HG03342 (cell line): ENCODE data around the gene UBA1.

ENCODE experiments used
- ATAC-seq: cut with Tn5 transposase; IDR thresholded peaks from one replicate; pipeline ENCODE4 v1.9.1; 2021; ENCODE audit warnings: mild to moderate bottlenecking, moderate library complexity; ENCODE audit not compliant: unreplicated experiment

UBA1 gene

DNA sequence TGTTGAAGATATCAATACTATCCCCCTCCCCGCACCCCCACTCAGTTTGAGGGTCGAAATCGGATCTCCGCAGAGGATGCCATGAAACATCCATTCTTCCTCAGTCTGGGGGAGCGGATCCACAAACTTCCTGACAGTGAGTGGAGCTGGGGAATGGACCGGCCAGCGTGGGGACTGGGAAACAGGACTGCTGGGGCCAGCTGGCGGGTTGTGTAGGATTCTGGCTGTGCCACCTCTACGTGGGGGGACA is 33.6 kb downstream of the UBA1 start:
- ATAC-seq, result no peak

DNA sequence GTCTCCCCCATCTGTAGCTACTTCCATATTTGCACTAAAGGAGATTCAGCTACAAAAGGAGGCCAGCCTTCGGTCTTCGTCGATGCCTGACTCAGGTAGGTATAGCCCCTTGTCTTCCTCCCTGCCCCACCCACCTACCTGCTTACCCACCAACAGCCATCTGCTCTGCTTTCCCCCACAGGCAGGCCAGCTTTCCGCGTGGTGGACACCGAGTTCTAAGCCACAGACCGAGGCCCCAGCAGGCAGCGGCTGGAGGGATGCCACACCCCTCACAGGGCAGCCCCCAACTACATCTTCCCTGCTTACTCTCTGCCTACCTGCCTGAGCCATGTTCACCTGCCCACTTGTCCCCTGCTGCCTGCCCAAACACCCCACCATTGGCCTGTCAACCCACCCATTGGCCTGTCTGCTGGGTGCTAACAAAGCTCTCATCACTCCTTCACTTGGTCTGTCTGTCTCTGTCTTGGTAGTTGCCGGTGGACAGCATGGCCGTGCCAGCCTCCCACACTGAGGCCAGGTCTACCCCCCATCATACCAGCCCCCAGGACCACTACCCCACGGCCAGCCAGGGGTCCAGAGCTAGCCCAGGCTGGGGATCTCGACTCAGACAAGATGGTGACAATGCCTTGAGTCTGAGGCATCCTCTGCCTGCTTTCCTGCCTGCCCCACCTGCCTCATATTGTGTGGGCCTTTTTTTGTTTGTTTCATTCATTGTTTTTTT is 35.1 kb downstream of the UBA1 start:
- no peak for ATAC-seq

DNA sequence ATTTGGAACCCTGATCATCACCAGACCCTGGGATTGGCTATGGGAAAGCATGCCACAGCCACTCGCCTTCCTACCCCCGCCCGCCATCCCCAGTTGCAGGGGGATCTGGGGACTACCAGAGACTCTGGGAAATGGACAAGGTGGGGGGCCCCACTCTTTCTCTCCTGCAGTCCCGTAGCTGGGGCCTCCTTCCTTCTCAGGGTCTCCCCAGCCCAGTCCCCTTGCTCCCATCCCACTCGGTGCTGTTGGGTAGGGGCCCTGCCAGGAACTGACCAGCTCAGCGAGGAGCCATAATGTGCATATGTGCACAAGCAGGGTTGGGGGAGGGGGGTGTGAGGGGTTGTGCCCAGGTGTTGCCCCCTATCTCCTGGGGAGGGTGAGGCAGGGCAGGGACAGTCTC is 35.8 kb downstream of the UBA1 start:
- no peak for ATAC-seq

DNA sequence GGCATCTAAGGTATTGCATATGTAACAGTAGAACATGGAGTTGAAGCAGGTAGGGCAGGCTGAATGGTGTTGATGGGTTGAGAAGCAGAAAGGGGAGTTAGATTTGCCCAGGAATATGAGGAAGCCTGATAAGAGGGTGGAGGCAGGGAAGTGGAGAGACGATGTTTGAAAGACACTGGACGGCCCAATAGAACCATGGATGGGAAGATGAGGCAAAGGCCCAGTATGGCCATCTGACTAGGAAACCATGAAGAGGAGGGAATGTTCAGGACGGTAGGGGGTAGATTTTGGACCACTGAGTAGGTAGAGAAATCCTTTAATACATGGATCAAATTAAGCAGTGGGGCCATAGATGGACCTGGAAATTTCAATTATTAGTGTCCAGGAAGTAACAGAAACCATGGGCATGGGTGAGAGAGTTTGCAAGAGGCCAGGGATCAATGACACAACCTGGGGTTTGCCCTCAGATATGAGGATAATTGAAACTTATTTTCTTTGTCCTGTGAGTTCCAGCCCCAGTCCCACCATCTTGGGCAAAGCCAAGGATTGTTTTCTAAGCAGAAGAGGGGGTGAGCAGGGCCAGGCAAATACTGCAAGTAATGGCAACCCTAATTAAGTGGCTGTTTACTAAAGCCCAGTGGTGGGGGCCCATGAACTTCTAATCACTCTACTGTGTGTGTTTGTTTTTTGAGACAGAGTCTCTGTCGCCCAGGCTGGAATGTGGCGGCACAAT is 36.7 kb downstream of the UBA1 start:
- no peak for ATAC-seq

DNA sequence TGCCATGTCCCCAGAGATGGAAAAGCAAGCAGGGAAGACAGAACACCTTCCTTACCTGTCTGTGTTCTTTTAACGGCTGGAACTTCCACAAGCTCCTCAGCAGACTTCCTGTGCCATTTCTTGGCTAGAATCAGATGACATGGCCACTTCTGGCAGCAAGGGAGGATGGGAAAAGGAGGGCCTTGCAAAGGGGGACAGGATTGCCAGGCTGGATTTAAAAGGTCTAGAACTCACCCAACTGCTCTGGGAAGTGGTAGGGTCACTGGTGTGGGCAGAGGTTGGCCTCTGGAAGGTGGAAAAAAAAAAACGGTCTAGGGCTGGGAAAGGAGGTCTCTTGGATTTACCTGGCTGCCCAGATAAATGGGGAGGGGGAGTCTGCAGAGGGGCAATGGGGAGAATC is 37.5 kb downstream of the UBA1 start:
- no peak for ATAC-seq

DNA sequence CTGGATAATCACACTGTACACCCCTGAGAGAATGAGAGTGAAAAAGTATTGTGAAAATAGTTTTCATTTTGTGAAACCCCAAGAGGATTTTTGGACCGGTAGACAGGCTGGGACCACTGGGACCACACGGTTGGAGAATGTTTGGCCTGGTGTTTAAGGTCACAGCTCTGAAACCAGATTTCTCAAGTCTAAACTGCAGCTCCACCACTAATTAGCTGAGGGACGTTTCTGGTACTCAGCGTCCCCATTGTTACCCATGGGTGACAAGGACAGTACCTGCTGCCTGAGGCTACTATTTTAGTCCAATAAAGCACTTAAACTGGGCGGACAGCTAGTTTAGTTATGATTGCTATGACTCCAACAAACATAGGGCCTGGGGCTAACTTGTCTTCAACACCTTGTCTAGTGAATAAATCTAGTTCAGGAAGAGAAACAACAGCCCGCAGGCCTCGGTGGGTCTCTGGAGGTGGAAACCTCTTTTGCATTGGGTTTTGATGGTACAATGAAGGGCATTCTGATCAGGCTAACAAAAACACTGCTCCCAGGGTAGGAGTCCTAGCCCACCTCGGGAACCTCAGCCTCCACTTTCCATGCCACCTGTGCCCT is 38.7 kb downstream of the UBA1 start:
- no peak for ATAC-seq

DNA sequence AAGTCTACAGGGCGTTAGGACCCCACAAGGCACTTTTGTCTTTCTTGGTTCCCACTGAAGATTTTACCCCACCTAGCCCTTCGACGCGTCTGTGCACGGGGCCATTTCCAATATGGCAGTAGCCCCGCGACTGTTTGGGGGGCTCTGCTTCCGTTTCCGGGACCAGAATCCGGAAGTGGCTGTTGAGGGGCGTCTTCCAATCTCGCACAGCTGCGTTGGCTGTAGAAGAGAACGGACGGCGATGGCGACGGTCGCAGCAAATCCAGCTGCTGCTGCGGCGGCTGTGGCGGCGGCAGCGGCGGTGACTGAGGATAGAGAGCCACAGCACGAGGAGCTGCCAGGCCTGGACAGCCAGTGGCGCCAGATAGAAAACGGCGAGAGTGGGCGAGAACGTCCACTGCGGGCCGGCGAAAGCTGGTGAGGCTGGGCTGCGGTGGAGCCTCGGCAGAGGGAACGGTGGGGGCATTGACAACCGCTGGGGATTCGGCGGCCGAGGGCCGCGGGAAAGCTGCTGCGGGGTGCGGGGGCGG is 39.2 kb downstream of the UBA1 start, which contains the start of gene USP11:
USP11 (plus strand) TSS at position 207 of the 530 bp plus-strand sequence; CDS start at position 242, 35 bp downstream.
- ATAC-seq, result peak; percentile 23

DNA sequence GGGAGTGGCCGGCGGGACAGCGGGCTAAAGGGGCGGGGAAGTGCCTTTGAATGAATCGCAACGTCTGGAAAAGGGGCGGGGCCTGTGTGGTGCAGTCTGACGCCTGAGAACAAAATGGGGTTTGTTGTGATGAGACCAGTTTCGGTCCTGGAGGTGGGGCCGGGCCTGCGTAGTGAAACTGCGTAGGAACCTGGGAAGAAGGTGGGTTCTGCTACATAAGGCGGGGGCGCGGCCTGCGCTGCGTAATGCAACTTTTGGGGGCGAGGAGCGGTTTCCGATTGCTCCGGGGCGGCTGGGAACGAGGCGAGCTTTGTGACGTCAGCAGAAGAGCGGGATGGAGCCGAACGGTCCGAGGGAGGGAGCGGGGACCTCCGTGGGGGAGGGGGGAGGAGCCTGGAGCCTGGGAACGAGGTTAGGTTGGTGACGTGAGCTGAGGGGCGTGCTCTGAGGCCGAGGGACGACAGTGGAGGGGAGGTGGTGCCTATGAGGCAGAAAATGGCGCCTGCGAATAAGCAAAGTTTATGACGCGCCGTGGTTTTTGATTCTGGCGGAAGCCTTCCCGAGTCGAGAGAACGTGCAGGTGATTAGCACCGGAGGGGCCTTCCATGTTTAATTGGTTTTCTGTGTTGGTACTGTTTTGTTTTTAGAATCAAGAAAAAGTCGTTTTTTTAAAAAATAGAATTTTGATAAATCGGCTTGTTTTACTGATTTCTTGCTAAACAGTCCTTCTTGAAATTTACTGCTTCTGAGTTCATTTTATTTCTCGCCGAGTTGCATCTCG is 39.9 kb downstream of the UBA1 start:
- ATAC-seq, result peak; percentile 76

DNA sequence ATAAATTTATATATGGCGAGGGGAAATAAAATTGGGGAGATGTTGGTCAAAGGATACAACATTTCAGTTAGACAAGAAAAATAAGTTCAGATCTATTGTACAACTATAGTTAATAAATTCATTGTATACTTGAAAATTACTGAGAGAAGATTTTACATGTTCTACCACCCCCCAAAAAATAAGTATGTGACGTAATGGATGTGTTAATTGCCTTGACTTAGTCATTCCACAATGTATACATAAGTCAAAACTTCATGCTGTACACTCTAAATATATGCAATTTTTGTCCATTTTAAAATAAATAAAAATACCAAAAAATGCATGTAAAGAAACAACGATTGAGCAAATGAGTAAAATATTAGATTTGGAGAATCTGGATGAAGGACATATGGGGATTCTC is 41.0 kb downstream of the UBA1 start:
- no peak for ATAC-seq

DNA sequence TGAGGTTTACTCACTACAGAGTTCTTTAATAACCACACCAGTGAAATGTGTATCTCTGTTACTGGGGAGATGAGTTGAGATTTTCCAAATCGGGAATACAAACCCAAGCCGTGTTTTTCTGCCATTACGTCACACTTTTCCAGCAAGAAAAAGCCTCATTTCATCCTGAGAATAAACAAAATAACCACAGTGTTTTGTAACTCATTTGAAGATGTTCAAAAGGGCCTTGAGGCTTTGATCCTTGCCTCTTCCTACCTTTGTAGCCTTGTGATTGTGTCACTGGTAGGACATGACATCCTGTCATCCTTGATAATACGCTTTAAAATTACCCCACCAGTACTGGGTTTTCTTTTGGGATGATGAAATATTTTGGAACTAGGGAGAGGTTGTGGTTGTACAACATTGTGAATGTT is 42.1 kb downstream of the UBA1 start:
- no peak for ATAC-seq

DNA sequence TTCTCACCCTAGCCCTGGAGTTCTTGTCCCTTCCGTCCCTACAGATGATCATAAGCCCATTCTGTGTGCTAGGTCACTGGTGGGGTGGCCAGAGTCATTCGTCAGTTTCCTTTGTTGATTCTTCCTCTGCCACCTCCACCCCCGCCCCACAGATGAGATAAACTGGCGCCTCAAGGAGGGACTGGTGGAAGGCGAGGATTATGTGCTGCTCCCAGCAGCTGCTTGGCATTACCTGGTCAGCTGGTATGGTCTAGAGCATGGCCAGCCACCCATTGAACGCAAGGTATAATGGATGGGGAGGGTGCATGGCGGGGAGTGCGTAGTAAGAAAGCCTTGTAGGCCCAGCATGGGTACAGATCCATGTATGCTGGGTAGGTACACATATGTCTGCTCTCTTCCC is 45.6 kb downstream of the UBA1 start:
- ATAC-seq, result no peak

DNA sequence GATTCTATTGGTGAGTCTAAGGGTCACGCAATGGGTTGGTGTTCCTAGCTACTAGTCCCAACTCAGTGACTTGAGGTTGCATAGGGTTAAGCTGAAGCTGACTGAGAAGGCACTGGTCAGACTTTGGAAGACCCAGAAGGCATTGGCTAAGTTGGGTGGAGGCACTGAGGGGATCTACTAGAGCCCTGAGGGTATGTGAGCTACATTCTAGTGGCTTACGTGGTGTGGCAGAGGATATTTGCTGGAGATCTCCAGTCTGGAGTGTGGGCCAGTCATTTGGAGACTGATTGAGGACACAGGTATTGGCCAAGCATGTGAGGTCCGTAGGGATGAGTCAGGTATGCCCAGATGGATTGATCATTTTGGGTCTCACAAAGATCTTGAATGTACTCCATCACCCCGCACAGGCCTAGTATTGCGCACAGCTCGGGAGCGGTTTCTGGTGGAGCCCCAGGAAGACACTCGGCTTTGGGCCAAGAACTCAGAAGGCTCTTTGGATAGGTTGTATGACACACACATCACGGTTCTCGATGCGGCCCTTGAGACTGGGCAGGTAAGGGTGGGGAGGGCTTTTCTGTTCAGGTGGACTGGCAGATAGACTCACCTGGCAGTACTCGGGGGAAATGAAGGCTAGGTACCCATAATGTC is 46.4 kb downstream of the UBA1 start:
- no peak for ATAC-seq

DNA sequence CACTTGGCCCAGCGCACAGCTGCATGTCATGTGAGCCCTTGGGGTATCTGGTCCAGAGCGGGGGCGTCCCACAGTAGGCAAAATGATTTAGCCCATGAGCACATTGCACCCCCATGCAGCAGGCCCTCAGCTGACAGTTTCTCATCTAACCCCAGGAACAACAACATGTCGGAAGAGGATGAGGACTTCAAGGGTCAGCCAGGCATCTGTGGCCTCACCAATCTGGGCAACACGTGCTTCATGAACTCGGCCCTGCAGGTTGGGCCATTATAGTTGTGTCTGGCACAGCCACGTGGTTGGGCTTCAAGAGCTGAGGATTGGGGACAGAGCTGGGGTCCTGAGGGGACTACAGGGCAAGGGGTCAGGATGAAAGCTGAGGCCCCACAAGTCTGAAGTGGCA is 47.0 kb downstream of the UBA1 start:
- no peak for ATAC-seq

DNA sequence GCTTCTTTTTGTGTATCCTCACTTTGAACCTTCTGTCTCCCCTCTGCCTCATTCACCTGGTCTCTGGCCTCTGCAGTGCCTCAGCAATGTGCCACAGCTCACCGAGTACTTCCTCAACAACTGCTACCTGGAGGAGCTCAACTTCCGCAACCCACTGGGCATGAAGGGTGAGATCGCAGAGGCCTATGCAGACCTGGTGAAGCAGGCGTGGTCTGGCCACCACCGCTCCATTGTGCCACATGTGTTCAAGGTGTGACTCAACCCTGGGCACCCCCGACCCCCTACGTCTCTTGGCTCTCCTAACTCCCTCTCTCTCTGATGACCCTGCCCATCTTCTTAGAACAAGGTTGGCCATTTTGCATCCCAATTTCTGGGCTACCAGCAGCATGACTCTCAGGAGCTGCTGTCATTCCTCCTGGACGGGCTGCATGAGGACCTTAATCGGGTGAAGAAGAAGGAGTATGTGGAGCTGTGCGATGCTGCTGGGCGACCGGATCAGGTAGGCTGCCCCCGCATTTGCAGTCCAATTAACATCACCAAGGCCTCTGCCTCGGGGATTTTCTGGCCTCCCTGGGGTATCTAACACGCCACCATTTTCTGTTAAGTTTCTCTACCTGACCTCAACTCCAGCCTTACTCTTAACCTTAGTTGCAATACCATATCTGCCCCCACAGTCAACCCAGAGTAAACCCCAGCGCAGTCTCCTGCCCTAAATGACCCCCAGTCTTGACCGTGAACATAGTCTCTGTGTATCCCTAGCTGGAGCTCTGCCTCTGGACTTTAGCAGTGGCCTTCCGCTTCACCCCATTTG is 47.8 kb downstream of the UBA1 start:
- no peak for ATAC-seq

DNA sequence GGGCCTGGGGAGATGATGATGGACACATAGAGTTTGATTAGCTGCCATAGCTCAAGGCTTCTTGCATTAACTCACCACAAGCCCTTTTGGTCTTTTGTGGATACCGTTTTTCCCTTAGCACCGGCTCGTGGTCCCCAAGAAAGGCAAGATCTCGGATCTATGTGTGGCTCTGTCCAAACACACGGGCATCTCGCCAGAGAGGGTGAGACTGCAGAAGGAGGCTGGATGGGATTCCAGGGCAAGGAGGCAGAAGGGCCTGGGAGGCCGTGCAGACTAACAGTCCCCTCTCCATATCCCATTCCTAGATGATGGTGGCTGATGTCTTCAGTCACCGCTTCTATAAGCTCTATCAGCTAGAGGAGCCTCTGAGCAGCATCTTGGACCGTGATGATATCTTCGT is 48.7 kb downstream of the UBA1 start:
- ATAC-seq, result no peak

DNA sequence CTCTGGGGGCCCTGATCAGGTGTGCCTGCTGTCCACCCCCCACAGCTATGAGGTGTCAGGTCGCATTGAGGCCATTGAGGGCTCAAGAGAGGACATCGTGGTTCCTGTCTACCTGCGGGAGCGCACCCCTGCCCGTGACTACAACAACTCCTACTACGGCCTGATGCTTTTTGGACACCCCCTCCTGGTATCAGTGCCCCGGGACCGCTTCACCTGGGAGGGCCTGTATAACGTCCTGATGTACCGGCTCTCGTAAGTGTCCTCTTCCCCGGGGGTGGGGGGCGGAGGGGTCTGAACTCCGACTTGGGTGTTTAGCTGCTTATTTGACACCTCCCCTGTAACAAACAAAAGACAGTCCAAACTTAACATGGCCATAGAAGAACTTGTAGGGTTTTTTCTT is 49.7 kb downstream of the UBA1 start:
- no peak for ATAC-seq

DNA sequence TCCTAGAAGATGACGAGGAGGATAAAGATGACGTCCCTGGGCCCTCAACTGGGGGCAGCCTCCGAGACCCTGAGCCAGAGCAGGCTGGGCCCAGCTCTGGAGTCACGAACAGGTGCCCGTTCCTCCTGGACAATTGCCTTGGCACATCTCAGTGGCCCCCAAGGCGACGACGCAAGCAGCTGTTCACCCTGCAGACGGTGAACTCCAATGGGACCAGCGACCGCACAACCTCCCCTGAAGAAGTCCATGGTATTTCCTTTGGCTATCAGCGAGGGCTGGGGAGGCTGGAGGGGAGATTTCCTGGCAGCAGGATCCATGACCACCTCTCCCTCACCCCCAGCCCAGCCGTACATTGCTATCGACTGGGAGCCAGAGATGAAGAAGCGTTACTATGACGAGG is 51.0 kb downstream of the UBA1 start:
- ATAC-seq, result no peak

DNA sequence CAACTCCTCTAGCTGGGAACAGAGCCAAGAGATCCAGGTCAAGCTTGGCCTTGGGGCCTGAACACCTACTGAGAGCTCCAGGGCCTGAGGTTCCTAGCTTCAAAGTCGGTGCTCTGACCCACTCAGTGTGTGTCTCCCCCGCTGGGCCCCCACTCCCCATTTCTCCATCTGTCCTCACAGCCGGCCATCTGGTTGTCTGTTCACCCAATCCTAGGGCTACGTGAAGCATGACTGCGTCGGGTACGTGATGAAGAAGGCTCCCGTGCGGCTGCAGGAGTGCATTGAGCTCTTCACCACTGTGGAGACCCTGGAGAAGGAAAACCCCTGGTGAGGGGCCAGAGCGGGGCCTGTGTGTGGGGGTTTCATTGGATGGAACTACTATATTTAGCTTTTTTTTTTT is 51.5 kb downstream of the UBA1 start:
- ATAC-seq, result no peak

DNA sequence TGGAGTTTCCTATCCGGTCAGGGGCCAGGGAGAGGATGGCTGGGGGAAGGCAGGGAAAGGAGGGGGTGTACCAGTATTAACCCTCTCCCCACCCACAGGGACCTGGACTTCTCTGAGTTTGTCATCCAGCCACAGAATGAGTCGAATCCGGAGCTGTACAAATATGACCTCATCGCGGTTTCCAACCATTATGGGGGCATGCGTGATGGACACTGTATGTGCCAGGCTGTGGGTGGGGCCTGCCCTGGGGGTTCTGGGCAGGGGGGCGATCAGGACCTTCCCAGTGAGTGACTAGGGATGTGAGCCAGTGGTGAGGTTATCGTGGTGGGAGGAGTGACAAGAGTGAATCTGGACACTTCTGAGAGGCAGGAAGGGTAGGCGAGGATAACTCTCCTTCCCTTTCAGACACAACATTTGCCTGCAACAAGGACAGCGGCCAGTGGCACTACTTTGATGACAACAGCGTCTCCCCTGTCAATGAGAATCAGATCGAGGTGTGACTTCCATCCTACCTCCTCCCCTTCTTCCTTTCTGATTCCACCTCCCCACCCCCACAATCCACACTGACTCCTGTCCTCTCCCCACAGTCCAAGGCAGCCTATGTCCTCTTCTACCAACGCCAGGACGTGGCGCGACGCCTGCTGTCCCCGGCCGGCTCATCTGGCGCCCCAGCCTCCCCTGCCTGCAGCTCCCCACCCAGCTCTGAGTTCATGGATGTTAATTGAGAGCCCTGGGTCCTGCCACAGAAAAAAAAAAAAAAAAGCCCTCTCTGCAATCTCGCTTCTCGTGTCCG is 53.8 kb downstream of the UBA1 start:
- no peak for ATAC-seq
